DOHH2 (cell line): Measurements from ENCODE around the gene SMLR1.

Experiments
- EZH2phosphoT487 ChIP-seq: fragments of 200-600 bp; sonication (generic); IDR thresholded peaks from 2 replicates; pipeline ENCODE4 v1.6.1; 2017; ENCODE audit warnings: borderline replicate concordance, mild to moderate bottlenecking, antibody characterized with exemption, low read length, moderate library complexity, mixed read lengths
- TF ChIP-seq, protein P1 (sequence below): fragments of 200-600 bp; sonication (generic); IDR thresholded peaks from one replicate; pipeline ENCODE4 v1.5.1; 2014; ENCODE audit warnings: antibody characterized with exemption, mild to moderate bottlenecking, low read depth, low read length; ENCODE audit not compliant: poor library complexity, severe bottlenecking

DNA sequence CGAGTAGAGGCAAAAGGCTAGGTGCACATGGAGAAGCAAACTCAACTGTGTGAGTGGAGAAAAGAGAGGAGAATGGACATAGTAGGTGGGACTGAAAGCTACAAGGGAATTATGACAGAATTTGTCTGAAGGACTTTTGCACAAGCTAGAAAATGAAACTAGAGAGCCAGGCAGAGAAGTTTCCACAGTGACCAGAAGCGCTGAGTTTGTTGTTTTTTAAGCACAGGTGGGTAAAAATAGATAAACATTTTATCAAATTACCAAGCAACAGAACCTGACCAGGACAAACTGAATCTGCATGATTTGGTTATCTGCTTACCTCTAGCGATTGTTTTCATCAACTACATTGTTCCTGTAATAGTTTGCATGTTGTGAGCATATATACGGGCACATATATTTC lies 38.6 kb downstream of the SMLR1 start:
- TF ChIP-seq, protein P1, sequence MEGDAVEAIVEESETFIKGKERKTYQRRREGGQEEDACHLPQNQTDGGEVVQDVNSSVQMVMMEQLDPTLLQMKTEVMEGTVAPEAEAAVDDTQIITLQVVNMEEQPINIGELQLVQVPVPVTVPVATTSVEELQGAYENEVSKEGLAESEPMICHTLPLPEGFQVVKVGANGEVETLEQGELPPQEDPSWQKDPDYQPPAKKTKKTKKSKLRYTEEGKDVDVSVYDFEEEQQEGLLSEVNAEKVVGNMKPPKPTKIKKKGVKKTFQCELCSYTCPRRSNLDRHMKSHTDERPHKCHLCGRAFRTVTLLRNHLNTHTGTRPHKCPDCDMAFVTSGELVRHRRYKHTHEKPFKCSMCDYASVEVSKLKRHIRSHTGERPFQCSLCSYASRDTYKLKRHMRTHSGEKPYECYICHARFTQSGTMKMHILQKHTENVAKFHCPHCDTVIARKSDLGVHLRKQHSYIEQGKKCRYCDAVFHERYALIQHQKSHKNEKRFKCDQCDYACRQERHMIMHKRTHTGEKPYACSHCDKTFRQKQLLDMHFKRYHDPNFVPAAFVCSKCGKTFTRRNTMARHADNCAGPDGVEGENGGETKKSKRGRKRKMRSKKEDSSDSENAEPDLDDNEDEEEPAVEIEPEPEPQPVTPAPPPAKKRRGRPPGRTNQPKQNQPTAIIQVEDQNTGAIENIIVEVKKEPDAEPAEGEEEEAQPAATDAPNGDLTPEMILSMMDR, result no peak
- no peak for TF ChIP-seq EZH2phosphoT487
